Measurements from ENCODE around the gene ZNF280A.
"Not testable (repeated sequence)": the region's sequence is repeated elsewhere in the genome, so short reads cannot be mapped to it uniquely, and the experiment has no call there.

Gene ZNF280A

DNA sequence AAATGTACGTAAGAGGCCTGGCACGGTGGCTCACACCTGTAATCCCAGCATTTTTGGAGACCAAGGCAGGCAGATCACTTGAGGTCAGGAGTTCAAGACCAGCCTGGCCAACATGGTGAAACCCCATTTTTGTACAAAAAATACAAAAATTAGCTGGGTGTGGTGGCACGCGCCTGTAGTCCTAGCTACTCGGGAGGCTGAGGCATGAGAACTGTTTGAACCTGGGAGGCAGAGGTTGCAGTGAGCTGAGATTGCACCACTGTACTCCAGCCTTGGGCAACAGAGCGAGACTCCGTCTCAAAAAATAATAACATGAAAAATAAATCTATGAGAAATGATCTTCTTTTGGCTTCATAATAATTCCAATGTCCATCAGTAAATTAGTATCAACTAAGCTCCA lies 9.2 kb downstream of the ZNF280A start:
- not testable (repeated sequence) for DNase-seq

DNA sequence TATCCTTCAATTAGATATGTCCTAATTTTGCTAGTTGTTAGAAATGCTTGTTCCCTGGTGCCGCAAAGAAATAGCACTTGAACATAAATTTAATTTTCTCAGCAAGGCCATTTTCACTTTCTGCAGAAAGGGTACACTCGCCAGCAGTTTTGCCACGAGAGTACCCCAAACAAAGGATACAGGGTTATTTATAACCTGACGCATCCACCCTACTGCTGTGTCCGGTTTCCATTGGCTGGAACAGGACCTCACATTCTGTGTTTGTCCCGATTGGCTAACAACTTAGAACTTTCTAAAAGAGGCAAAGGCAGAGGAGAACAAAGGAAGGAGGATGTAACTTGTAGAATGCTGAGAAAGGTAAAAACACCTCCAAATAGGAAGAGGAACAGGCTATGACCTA lies 10.2 kb downstream of the ZNF280A start:
- not testable (repeated sequence) for DNase-seq

DNA sequence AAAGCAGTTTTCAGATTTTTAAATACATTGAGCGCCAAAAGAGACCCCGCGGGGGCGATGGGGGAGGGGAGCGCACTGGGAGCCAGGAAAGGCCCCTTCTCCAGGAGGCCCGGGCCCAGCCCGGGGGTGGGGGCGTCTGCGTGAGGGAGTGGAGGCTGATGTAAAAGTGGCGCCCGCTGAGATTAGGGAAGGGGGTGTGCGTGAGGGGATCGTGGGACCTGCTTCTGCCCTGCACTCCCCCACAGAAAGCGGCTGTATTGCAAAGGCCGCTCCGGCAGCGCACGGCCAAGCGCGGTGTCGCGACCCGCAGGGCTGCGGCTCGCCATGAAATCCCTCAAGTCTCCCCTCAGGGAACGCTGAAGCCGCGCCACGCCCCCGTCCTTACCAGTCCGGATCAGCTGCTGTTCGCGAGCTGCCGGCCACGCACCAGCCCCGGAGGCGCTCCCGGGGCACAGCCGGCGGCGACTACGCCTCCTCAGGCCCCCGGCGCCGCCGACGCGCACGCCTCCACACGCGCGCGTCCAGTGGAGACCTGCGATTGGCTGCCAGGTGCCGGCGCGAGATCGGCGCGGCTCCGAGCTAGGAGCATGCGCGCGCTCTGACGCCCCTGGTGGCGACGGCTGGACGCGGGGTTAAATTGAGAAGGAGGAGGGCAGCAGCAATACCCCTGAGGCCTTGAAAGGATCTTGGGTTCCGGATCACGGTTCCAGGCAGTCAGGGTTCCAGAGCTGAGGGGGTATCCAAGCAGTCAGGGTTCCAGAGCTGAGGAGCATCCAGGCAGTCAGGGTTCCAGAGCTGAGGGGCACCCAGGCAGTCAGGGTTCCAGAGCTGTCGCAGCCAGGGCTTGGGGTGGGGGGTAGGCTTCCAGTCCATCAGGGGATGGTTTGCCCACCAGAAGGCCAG lies 11.5 kb downstream of the ZNF280A start, which contains the start of gene ZNF280B:
Gene ZNF280B, minus strand, starts transcription at position 469 of the 903 bp plus-strand sequence. CDS start 19,344 bp downstream, outside the sequence.
- peak; percentile 61 for DNase-seq

DNA sequence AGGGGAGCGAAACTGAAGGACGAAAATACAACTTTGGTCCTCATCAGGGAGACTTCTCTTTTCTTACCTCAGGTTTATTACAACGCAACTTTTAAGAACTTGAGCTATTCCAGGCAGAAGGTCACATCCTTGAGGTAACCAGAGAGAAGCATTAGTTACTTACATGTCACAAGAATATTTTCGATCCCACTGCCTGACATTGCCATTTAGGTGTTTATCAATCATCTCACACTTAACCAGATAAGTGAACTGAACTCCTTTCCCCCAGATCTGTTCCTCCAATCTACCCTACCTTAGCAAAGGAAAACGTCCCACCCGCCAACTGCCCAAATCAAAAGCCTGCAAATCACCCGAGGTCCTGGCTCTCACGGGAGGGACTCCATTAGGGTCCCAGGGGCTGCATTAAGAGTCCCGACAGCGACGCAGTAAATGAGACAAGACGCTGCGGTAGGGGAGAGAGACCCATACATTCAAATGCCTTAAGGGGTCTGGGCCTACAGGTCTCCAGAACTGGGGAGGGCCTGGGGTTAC lies 12.3 kb downstream of the ZNF280A start:
- DNase-seq: no peak

DNA sequence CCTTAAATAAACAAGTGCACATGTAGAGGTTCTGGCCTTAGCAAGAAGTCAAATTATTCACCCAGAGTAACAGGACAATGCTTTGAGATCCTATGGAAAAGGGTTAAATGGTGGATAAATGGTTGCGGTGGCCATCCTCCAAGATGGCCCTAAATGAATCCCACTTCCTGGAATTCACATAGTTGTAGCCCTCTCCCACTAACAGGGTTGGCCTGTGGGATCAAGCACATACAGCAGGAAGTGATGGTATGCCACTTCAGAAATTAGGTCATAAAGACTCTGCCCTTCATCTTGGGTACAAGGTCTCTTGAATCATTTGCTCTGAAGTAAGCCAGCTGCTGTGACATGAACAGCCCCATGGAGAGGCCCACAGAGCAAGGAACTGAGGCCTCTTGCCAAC lies 13.3 kb downstream of the ZNF280A start:
- no peak for DNase-seq

DNA sequence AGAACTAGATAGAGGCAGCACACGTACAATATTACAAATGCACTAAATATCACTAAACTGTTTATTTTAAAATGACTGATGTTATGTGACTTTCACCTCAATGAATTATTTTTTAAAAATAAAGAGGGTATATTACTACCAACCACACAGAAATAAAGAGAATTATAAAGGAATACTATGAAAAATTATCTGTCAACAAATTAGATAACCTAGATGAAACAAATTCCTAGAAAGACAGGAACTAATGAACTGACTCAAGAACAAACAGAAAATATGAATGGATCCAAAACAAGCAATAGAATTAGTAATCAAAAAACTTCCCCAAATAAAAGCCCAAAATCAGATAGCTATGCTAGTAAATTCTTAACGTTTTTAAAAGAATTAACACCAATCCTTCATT lies 21.8 kb downstream of the ZNF280A start:
- no peak for DNase-seq

DNA sequence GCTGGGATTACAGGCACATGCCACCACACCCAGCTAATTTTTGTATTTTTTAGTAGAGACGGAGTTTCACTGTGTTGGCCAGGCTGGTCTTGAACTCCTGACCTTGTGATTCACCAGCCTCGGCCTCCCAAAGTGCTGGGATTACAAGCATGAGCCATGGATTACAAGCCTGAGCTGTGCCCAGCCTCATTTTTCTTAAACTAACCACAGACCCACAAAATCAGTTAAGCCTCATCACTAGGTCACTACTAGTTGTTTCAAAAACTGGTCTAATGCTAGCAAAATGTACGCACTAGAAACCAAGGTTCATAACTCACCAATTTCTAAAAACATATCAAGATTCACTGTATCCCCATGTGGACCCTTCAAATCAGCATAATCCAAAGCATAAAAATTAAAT lies 28.5 kb downstream of the ZNF280A start:
- not testable (repeated sequence) for DNase-seq

DNA sequence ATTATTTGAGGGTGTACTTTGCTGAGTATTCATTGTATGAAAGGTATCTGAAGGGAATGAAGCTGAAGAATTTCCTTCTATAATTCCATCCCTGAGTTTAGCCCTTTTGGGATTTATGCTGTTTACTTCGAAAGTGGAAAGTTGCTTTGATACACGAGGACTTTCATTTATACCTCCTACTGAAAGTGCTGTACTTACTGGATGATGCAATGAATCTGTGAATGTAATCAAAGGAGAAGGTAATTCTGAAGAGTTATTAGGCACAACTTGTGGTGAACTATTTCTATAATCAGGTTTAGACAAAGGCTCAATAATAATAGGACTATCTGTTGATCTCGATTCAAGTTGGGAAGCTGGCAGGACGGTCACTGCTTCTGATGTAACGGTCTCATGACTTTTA lies 31.3 kb downstream of the ZNF280A start:
- no peak for DNase-seq

DNA sequence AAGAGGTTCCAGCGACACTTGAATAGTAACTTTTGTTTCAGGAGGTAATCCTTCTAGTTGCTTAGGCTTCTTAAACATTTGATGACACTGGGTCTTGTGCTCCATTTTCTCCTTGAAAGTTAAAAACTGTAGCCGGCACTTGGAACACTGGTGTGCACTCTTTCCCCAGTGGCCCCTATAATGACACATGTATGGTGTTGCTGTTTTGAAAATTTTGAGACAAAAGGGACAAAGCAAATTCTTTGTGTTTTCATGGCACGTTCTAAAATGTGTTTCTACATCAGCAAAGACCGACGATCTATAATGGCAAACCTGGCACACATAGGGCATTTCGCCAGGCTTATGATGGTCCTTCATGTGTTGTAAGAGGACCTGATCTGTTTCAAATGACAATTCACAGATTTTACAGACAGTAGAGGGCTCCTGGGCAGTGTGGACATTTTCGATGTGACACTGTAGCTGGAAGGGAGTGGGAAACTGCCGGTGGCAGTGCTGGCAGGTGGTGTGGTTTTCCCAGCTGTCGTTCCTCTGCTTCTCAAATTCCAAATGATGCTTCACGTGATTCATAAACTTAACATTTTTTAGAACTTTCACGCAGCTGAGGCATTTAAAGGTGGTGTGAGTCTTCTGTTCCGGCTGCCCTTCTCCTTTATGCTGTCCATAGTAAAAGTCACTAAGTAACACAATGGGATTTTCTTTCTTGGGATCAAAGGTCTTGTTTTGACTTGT lies 32.0 kb downstream of the ZNF280A start:
- DNase-seq: no peak

DNA sequence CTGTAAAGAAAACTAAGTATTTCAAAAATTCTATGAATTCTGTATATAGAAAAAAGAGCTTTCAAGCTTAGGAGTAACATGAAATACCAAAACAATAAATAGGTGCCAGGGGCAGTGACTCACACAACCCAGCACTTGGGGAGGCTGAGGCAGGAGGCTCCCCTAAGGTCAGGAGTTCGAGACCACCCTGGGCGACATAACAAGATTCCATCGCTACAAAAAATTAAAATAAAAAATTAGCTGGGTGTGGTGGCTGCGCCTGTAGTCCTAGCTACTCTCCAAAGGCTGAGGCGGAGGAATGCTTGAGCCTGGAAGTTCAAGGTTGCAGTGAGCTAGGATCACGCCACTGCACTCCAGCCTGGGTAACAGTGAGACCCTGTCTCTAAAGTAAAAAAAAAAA lies 33.0 kb downstream of the ZNF280A start:
- DNase-seq: no peak

DNA sequence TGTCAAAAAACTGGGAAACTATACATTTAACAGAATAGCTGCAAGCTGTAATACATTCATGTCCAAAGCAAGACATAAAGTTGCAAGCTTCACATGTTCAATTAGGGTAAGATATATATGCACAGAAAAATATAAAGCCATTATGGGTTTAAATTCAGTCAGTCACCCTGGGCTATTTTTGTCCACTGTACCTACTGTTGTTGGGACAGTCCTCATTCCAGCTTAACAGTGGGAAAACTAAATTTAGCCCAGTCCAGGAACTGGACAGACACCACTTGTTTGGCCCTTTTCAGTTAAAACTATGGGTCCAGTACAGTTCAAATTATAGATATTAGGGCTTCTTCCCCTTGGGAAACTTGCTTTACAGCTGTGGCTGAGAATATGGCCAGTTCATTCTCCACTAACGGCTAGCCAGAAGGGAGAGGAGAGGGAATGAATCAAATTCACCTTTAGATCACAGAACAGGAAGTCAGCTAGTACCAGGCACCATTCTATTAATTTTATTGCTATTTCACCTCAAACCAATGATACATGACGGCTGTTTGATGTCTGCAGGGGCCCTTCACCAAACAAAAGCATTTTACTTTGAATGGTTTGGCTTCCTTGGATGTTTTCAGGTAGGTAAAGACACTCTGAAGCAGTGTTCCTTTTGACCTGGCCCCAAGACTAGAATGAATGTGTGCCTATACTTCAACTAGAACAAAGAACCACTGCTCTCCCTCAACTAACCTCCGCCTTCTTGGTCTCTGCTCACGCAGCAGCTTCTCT lies 33.8 kb downstream of the ZNF280A start:
- DNase-seq: no peak

DNA sequence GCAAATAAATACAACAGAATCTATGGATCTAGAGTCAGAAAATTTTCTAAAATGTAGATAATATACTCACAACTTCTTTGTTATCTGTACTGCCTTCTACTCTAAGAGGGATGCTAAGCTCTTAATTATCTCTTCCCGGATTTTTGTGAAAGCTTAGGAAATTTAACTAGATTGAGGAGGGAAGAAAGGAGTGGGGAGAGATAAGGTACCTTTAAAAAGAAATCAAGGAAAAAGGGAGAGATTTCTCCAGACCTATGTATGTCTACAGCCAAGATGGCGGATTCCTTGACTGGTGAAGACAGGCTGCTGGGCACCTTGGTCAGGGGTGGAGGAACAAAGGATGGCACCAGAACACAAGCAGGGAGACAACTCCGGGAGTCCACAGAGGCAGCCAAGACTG lies 34.5 kb downstream of the ZNF280A start:
- no peak for DNase-seq

DNA sequence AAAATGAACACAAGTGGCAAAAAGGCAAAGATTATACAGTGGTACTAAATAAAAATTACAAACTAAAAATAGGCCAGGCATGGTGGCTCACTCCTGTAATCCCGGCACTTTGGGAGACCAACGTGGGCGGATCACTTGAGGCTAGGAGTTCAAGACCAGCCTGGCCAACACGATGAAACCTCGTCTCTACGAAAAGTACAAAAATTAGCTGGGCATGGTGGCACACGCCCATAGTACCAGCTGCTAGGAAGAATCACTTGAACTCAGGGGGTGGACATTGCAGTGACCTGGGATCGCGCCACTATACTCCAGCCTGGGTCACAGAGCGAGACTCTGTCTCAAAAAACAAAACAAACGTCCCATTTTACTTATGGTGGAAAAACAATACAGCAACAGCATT lies 36.0 kb downstream of the ZNF280A start:
- no peak for DNase-seq

DNA sequence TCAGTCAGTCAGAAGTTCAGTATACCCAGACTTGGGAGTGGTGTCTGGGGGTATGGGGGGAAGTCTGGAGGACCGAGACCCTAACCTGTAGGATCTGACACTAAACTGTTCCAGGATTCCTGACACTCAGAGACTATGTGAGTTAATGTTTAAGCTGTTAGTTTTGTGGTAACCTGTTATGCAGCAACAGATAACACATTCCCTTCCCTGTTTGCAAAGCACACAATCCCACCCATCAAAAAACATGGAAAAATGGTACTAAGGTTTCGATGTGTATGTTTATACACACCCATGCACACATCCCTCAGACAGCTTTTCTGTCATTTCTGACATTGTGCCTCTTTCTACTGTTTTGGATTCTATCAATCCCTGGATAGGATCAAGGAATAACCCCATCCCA lies 39.1 kb downstream of the ZNF280A start:
- no peak for DNase-seq

DNA sequence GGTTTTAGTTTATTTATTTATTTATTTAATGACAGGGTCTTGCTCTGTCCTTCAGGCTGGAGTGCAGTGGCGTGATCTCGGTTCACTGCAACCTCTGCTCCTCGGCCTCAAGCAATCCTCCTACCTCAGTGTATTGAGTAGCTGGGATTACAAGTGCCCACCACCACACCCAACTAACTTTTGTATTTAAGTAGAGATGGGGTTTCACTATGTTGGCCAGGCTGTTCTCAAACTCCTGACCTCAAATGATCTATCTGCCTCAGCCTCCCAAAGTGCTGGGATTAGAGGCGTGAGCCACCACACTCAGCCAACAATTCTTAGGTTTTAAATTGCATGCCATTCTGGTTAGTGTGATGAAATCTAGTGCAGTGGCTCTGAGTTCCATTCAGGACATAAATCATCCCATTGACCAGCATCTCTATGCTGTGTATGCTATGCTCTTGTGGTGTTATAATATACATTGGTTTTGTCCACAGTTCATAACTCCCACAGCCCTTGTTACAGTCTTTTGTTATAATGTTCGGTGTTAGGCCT lies 40.0 kb downstream of the ZNF280A start:
- DNase-seq: no peak

DNA sequence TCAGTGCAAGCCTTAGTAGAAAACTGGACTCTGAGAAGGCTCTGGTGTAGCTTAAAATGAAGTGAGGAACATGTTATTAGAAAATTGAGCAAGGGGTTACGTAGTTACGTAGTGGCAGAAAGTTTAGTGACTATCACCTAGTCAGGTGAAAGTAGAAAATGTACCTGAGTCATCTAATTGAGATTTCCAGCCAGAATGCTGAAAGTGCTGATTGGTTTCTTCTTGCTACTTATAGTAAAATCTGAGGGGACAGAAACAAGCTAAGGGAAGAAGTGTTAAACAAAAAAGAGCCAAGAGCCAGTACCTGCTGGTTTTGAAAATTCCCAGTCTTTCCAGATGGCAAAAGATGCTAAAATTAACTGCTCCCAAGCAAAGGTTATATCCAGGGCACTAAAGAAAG lies 41.0 kb downstream of the ZNF280A start:
- no peak for DNase-seq

DNA sequence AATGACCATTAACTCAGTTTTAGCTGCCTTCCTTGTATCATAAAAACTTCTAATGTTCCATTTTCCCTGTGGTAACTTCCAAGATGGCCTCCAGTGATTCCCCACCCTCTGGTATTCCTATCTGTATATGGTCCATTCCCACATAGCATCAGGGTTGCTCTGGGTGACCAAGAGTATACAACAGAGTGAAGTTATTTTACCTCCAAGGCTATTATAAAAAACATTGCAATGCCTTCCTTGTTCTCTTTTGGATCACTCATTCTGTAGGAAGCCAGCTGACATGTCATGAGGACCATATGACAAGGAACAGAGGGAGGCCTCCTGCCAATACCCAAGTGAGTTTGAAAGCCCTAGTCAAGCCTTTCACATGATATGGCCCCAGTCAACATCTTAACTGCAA lies 41.6 kb downstream of the ZNF280A start:
- no peak for DNase-seq

DNA sequence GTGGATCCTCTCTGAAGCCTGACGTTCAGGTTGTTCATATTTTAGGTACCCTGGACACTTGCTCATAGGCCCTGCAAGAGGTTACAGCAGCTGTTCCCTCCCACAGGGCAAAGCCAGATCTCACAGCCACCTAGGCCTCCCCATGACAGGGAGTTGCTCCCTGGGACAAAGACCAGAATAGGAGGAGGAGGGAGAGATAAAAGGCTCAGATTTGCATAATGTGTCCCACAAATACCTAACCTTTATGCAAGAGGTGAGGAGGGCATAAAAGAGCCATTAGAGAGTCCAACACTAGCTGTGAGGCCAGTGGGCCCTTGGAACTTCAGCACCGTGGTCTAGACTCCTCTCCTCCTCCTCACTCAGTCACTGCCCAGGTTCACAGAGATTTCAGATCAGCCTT lies 45.3 kb downstream of the ZNF280A start:
- DNase-seq: no peak

DNA sequence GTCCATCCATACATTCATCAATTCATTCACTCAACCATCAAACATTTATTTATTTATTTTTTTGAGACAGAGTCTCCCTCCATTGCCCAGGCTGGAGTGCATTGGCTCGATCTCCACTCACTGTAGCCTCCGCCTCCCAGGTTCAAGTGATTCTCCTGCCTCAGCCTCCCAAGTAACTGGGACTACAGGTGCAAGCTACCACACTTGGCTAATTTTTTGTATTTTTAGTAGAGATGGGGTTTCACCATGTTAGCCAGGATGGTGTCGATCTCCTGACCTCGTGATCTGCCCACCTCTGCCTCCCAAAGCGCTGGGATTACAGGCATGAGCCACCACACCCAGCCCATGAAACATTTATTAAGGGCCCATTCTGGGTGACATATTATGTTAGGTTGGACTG lies 49.0 kb downstream of the ZNF280A start:
- DNase-seq: not testable (repeated sequence)

DNA sequence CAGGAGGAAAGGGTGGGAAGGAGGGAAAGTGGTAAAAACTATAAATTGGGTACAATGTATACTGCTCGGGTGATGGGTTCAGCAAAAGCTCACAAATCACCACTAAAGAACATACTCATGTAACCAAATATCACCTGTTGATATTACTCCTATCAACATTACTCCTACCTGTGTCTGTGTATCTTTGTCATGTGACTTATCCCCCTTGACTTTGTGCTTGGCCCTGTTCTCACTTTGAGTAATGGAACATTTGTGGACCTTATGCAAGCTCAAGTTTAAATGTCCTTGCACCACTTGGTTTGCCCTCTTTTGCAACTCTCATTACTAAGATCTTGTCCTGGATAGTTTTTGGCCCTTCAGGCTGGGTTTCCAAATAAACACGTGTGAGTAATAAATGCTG lies 50.5 kb downstream of the ZNF280A start:
- DNase-seq: no peak

DNA sequence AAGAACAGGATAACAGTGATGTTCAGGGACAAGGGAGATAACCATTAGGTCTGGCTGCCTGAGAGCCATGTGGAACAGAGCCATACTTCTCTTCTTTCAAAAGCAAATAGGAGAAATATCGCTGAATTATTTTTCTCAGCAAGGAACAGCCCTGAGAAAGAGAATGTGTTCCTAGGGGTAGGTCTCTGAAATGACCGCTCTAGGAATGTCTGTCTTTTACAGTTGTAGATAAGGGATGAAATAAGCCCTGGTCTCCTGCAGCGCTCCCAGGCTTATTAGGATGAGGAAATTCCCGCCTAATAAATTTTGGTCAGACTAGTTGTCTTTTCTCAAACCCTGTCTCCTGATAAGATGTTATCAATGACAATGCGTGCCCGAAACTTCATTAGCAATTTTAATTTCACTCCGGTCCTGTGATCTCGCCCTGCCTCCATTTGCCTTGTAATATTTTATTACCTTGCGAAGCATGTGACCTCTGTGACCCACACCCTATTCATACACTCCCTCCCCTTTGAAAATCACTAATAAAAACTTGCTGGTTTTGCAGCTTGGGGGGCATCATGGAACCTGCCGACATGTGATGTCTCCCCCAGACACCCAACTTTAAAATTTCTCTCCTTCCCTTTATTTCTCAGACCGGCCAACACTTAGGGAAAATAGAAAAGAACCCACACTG lies 51.1 kb downstream of the ZNF280A start:
- not testable (repeated sequence) for DNase-seq

DNA sequence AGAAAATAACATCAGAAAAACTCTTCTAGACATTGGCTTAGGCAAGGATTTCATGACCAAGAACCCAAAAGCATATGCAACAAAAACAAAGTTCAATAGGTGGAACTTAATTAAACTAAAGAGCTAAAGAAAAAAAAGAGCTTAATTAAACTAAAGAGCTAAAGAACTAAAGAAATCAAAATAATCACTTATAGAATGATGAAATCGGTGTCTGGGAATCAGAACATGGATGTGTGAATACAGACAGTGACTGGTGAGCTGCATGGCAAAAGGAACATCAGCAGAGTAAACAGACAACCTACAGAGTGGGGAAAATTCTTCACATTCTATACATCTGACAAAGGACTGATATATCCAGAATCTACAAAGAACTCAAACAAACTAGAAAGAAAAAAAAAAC lies 53.0 kb downstream of the ZNF280A start:
- no peak for DNase-seq
